GM21367 (cell line): ENCODE results near the gene TMSB4X.
A peak's percentile ranks its signal among the peaks of the same experiment; 100 is the strongest.
"Not testable (repeated sequence)": the region's sequence is repeated elsewhere in the genome, so short reads cannot be mapped to it uniquely, and the experiment has no call there.

ENCODE experiments used
- ATAC-seq: cut with Tn5 transposase; IDR thresholded peaks from one replicate; pipeline ENCODE4 v1.9.1; 2021; ENCODE audit not compliant: unreplicated experiment

The TMSB4X gene

DNA sequence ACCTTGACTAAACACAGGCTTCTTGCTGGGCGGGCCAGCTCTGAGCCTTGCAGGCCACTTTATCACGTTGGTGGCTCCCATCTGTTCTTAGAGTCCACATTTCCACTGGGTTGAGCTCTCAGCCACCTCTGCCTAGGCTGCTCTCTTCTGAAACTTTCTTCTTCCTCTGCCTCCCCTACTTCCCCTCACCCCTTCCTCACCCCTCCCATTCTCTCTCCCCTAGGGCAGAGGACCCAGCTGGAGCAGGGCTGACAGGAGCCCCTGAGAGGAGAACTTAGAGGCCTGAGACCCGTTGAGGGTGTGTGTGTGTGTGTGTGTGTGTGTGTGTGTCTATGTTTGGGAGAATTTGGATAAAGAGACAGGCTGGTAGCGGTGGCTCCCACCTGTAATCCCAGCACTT lies 19.9 kb upstream of the TMSB4X start:
- no peak for ATAC-seq

DNA sequence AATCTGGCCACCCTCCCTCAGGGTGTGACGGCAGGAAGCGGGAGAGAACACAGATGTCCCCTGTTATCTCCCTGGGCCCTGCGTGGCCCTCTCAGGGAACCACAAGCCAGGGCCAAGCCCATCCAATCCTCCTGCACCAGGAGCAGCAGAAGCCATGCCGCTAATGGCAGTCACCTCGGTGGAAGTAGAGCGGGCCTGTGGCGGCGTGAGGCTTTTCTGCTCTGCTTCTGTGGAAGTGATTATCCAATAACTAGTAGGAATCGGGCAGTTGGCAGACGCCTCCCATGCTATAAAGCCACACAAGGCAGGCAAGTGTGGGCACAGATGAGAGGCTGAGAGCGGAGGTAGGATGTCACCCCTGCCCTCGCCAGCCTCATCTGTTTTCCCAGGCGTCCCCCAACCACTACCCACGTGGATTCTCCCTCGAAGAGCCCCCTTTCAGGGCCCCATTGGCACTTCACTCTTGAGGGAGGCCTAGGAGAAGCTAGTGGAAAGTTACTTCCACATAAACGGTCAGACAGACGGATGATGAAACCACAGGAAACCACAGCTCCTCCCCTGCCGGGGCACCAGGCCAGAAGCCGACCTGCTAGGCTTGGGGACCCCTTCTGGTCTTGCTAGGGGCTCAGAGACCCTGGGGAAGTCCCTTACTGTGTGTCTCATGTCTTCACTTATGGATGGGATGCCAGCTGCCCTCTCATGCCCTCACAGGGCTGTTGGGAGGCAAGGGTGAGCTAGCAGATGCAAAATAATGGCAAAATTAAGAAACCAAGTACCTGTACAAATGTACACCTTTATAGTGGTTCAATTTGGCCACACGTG lies 18.8 kb upstream of the TMSB4X start:
- no peak for ATAC-seq

DNA sequence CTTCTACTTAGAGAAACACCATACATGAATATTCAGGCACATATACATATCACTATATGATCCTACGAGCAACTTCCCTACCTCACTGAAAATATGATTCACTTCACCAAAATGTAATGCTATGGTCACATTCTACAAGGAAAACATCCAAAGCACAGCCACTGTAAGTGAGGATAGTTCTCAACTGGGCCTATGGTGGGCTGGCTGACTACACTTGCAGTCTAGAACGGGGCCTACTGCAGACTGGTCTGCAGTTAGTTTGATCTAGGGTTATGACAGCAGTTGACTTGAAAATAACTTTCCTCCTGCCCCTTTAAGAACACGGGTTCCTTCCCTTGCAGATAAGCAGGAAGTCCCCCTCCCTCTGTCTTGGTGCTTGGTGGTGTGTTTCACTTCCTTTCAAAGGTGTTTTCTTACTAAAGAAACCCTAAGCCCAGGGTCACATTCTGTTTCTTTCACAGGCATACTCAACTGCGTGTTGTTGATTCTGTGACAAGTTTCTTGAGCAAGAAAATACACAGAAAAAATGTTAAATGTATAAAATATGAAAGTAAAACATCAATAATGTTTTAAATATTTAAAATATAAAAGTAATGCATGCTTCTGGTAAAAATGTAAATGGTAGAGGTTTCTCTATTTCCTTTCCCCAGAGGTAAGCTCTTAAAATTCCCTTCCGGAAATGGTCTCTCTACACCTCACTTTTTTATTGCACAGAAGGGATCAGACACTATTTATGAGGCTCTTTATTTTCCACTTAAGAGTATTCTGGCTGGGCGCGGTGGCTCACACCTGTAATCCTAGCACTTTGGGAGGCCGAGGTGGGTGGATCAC lies 18.0 kb upstream of the TMSB4X start:
- ATAC-seq, result peak; percentile 54

DNA sequence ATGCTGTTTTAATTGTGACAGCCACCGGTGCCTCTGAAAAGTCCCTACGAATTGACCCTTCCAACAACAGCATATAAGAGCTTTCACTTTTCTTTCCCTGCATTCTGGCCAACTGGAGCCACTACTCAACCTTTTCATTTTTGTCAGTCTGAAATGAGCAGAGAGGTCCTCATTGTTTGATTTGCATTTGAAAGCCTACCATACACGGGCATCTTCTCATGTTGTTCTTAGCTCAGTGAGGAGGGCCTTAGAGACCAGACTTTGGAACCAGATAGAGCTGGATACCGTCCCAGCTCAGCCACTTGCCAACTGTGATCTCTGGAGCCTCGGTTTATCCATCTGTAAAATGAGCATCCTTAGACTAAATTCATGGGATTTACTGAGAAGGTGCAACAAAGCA lies 16.9 kb upstream of the TMSB4X start:
- ATAC-seq, result no peak

DNA sequence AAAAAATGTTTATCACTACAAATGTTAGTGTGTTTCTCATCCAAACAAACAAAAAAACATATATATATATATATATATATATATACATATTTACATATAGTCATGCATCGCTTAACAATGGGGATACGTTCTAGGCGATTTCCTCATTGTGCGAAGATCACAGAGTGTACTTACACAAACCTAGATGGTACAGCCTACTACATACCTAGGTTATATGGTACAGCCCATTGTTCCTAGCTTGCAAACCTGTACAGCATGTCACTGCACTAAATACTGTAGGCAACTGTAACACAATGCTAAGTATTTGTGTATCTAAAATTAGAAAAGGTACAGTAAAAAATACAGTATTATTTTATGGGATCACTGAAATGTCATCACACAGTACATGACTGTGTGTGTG lies 16.4 kb upstream of the TMSB4X start:
- no peak for ATAC-seq

DNA sequence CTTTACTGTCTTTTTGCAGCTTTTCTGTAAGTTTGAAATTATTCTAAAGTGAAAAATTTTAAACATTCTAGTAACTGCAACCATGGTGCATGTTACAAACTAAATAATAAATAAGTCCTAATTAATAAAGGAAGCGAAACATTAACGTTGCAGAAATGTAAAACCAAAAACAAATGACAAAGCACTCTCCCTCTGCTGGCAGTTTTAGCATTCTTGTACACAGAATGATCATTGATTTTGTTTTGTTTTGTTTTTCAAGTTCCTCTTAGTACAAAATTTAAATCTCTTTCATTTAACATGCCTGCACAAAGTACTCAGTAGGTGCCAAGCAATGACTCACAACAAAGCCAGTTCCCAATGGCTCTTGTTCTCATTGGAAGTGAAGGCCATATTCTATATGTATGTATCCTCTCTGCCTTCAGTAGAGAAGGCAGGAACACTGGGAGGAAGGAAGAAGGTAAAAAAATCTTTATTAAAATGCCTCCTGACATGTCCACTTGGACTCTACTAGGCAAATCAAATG lies 13.7 kb upstream of the TMSB4X start:
- ATAC-seq, result no peak

DNA sequence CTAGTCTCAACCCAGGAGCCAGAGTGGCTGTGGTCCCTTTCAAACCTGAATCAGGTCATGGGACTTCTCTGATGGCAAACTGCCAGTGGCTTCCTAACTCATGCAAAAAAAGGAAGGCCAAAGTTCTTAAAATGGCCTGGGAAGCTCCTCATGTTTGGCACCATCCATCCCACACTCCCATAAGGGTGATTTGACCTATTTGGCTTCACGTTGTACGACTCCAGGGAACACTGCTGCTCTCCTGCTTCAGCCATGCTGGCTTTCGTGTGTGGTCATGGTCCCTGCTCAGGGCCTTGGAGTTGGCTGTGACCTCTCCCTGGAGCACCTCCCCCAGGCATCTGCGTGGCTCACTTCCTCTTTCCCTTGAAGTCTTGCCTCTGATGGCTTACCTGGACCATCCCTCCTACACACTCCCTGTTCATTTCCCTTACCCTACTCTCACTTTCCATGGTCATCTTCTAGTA lies 12.8 kb upstream of the TMSB4X start:
- no peak for ATAC-seq

DNA sequence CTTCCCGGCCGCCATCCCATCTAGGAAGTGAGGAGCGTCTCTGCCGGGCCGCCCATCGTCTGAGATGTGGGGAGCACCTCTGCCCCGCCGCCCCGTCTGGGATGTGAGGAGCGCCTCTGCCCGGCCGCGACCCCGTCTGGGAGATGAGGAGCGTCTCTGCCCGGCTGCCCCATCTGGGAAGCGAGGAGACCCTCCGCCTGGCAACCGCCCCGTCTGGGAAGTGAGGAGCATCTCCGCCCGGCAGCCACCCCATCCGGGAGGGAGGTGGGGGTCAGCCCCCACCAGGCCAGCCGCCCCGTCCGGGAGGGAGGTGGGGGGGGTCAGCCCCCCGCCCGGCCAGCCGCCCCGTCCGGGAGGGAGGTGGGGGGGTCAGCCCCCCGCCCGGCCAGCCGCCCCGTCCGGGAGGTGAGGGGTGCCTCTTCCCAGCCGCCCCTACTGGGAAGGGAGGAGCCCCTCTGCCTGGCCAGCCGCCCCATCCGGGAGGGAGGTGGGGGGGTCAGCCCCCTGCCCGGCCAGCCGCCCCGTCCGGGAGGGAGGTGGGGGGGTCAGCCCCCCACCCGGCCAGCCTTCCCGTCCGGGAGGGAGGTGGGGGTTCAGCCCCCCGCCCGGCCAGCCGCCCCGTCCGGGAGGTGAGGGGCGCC lies 11.6 kb upstream of the TMSB4X start:
- ATAC-seq, result not testable (repeated sequence)

DNA sequence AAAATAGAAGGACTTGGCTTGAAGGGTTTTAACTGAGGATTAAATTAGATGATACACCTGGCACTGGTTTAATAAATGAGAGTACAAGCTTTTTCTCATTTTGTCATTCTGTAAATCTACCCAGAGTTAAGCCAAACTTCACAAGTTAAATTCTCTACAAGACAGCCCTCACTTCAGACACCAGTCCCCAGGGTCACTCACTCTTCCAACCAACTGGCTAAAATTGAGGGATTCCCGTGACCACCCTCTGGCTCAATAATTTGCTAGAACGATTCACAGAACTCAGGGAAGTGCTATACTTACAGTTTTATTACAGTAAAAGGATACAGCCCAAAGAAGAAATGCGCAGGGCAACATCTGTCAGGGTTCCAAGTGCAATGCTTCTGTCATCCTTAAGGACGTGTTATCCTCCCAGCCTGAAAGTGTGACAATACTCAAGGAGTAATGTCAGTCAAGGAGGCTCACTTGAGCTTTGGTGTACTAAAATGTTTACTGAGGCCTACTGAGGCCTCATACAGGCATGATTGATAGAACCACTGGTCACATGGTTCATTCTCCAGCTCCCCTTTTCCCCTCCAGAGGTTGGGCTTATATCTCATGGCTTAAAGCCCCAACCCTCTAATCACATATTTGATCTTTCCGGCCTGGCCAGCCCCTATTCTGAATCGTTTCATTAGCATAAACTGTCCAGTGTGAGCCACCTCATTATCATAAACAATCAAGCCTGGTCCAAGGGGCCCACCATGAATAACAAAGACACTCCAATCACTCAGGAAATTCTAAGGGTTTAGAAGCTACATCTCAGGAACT lies 9.6 kb upstream of the TMSB4X start:
- ATAC-seq, result no peak

DNA sequence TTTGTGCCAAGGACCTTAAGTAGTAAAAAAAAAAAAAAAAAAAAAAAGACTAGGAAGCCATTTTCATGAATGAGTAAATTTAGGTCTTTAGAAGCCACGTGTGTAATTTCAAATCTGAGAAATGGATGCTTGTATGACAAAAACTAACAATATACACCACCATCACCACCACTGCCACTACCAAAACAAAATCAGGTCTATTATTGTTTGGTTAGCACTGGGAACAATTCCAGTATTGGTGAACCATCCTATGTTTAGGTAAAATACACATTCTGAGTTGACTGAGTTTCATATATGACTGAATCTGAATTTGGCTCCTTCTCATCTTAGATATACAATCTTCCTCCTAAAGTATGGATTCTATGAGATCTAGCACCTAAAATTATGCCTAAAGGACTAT lies 8.8 kb upstream of the TMSB4X start:
- no peak for ATAC-seq

DNA sequence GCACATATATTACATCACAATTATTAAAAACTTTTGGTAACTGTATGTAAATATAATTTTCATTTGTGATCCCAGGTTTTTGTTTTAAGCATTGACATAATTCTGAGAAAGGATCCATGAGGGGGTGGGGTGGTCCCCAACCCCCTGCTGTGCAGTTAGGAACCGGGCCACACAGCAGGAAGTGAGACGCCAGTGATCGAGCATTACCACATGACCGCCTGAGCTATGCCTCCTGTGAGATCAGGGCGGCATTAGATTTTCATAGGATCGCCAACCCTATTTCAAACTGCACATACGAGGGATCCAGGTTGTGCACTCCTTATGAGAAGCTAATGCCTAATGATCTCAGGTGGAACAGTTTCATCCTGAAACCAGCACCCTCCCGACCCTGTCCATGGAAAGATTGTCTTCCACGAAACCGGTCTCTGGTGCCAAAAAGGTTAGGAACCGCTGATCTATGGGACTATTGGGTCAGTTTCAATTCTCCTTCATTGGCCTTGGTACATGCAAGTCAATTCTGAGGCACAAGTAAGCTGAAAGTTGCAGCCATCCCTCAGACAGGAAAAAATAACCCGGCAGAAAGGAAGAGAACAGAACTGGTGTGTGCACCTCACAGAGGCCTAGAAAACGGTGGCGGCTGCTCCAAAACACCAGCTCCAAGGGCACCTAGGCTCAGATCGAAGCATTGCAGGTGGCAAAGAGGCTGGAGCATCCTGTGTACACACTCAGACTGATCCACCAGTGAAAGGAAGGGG lies 7.0 kb upstream of the TMSB4X start:
- no peak for ATAC-seq

DNA sequence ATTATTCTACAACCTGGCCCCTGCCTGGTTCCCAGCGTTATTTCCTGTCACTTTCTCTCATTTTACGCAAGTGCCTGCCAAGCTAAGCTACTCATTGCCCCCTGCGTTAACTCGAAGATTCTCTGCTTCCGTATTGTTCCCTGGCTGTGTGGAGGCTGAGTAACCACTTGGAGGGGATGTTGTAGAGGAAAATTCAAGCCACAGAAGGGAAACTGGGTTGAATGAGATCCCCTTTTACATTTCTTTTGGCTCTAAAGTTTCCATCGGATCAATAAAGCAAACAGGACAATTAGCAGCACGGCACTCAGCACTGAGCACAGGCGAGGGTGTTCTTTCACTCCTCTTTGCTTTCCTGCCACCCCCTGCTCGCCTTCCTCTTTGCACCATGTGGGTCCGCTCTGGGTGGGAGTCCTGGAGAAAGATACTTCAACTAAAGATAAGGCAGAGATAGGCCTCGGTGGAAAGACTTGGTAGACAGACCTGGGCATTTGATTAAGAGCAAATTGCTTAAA lies 4.2 kb upstream of the TMSB4X start:
- ATAC-seq, result no peak

DNA sequence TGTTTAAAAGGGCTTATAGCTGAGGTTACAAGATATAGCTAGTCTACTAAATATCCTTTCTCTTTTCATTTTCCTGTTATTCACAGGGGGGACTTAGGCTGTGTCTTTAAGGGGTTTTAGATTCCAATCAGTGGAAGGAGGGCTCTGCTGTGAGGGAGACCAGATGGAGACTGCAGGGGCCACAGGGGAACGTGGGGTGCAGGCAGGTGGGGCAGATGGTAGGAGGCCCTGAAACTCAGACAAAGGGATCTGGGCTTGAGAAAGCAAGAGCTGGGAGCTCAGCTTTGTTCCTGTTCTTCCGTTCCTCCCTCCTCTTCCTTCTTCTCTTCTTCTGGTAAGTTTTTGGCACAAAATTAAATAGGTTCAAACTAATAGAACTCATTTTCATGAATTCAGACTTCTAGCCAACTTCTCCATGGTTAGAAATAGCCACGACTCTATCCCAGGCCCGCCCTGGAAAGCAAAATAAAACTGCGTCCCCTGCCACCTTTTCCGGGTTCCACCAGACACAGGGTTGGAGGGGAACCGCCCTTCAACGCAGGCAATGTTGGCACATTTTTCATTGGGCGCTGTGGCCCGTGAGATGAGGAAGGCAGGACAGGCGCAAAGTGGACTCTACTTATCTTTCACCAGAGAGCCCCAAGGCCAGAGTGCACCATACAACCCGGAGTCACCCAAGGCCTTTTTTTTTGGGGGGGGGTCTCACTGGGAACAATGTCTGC lies 3.5 kb upstream of the TMSB4X start:
- no peak for ATAC-seq

DNA sequence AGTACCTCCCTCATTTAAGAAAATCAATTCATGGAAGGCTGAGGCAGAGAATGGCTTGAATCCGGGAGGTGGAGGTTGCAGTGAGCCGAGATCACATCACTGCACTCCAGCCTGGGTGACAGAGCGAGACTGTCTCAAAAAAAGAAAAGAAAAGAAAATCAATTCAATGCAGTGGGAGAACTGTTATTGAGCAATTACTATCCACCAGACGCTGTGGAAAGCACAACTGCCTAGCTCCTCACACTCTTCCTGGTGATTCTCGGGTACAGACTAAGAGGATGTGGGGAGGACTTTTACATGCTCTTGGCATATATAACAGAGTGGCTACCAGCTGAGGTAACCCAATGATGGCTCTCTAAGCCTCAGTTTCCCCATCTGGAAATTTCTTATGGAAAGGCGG lies 2.7 kb upstream of the TMSB4X start:
- ATAC-seq, result no peak

DNA sequence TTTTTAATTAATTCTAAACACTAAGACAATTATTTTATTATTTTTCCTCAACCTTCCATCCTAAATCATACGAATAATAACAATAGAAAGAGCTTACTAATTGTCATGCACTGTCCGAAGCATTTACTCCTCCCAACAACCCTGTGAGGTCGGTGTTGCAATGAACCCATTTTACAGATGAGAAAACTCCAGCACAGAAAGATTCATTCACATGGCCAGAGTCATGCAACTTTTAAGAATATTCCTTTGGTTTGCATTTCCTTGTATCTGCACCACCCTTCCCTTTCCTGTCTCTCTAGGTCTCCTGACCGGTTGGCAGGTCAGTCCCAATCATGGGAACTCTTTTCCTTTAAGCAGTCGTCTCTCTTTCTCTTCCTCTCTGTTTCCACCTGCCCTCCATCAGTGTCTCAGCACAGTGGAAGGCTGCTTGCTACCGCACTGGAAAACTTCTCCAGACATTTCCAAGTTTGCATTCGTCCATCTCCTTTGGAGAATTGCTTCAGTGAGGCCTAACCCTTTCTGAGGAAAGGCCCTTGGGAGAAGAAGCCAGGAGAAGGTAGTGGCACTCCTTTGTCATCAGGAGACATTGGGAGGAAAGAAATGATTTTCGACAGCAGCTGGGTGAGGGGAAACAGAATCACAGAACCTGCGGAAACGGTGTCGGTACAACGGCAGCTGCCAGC lies 1.9 kb upstream of the TMSB4X start:
- no peak for ATAC-seq

DNA sequence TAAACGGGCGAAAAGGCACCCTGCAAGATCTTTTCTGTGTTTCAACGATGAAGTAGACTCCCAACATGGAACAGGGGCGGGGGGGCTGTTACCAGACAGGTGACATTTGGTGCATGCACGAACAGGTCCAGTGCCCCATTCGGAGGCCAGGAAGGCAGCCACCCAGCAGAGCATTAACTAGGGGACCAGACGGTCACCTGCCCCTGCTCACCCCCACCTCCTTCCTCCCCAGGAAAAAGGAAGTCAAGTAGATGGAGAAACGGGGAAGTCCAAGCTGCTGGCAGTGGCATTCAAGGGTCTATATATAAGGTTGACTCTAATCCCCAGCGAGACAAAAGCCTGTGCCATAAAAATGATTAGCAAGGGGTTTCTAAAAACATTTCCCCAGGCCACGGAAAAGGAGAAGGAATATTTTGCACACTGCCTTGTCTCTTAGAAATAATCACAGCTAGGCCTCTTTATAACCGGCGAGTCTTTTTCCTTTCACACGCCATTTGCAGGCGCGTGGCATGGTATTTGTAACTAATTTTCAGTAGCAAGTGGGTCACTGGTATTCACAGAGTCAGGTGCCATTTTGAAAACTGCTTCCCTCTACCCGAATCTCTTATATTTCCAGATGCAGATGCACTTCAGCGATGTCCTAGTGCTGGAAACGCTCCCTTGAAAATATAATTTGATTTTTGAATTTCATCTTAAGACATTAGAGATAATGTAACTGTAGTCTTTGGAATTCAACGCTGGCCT lies 1.2 kb upstream of the TMSB4X start:
- ATAC-seq, result no peak

DNA sequence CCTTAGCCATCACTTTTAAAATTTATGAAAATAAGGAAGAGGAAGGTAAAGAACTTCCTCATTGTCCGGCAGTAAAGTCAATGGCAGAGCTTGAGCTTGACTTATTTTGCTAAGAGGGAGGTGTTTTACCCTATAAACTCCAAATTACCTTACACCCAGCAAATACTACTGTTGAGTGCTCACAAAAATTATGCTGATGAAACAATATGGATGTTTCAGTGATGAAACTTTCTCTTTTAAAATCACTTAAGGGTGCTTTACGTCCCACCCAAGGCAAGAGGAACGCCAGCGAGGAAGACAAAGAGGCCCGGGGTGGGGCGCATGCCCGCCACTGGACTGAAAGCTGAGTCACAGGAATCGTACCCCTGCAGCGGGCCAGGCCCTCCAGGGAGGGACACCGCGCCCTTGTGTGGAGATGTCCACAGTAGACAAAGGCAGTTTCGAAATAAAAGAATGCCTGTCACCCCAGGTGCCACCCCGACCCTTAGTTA lies 560 bp upstream of the TMSB4X start:
- no peak for ATAC-seq

DNA sequence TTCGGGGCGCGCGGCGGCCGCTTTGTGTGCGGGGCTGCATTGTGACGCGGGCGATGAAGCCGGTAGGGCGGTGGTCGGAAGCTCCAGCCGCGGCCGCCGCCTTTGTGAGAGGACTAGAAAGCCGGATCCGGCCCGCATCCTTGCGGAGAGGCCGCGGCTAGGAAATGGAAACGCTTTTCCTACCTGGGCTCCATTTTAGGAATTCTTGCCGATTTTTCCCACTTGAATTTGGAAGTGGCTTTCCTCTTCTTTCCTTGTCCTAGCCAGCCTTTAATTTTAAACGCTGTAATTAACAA lies 708 bp downstream of the TMSB4X start:
- no peak for ATAC-seq
